ENCODE data around the gene MET.

The MET gene

GRCh38 chr7:116762971-116763370, 91.0 kb downstream of the MET start:
- no peak overlapping the region for H3K4me3 Mint-ChIP-seq
- no peaks in the 10 kb centered on the region for H3K4me1 Mint-ChIP-seq (ENCODE audit: low read depth)
- H3K36me3 Mint-ChIP-seq, result no peaks in the 10 kb centered on the region

DNA sequence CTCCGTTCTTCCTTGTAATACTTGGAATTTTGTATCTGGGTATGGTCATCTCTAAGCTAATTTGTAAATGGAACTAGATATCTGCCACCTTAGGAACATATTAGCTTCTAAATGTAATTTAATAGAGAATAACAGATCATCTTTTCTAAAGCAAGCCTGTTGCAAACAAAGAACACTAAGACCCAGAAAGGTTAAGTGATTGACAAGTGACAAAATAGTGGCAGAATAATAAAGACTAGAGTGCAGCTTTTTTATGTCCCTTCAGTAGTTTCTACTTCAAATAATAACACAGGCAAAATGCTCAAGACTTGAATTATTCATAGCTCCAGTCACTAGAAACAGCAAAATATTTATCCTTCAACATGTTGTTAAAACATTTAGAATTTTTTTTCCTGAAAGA, 91.7 kb downstream of the MET start:
- H3K4me1 Mint-ChIP-seq (ENCODE audit: low read depth), result no peaks in the 10 kb centered on the region
- H3K36me3 Mint-ChIP-seq, result no peaks in the 10 kb centered on the region
- no peak overlapping the region for H3K27ac Mint-ChIP-seq
- H3K27me3 Mint-ChIP-seq, result peaks cover 14% of the 10 kb centered on the region
- no peak overlapping the region for H3K4me3 Mint-ChIP-seq
- no peaks in the 10 kb centered on the region for H3K9me3 Mint-ChIP-seq (ENCODE audit: low read depth)

More at GRCh38 chr7:116762971-116763370, 91.0 kb downstream of the MET start:
- no peak overlapping the region for H3K27ac Mint-ChIP-seq
- H3K9me3 Mint-ChIP-seq (ENCODE audit: low read depth), result no peaks in the 10 kb centered on the region
- H3K27me3 Mint-ChIP-seq, result peaks cover 9% of the 10 kb centered on the region

- Mint-ChIP-seq H3K9me3 (ENCODE audit: low read depth) (no peaks in the 10 kb centered on the region), H3K36me3 (no peaks in the 10 kb centered on the region), H3K4me1 (ENCODE audit: low read depth) (no peaks in the 10 kb centered on the region), H3K4me3 (no peak overlapping the region), H3K27me3 (peaks cover 14% of the 10 kb centered on the region), H3K27ac (no peak overlapping the region)
These were observed 94.9 kb downstream of the MET start for GRCh38 chr7:116766881-116767280.

DNA sequence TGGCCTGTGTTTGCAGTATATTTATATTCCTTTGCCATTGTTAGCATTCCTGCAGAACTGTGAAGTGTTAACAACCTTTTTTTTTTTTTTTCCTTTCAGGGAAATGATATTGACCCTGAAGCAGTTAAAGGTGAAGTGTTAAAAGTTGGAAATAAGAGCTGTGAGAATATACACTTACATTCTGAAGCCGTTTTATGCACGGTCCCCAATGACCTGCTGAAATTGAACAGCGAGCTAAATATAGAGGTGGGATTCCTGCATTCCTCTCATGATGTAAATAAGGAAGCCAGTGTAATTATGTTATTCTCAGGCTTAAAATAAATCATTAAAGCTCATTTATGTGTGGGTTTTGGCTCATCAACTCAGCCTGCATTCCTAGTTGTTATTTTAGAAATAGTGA, 97.5 kb downstream of the MET start:
- H3K4me1 Mint-ChIP-seq (ENCODE audit: low read depth), result no peaks in the 10 kb centered on the region
- no peak overlapping the region for H3K4me3 Mint-ChIP-seq
- no peaks in the 10 kb centered on the region for H3K9me3 Mint-ChIP-seq (ENCODE audit: low read depth)
- no peak overlapping the region for H3K27ac Mint-ChIP-seq
- peaks cover 14% of the 10 kb centered on the region for H3K27me3 Mint-ChIP-seq
- H3K36me3 Mint-ChIP-seq, result no peaks in the 10 kb centered on the region

DNA sequence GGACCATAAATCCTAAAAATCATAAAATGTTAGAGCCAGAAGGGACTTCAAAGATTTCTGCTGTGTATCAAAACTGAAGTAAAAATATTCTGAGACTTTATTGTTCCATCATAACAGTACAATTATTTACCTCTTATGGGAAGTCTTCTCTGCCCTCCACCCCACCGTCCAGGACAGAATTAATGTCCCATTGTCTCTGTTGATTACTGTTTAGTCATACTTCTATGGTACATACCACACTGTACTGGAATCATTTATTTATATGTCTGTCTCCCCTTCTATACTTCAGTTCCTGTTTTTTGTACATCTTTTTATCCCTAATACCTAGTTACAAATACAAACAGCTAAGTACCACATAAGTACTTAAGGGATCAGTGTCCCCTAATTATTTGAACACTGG, 98.9 kb downstream of the MET start:
- Mint-ChIP-seq H3K27ac (no peak overlapping the region), H3K36me3 (no peaks in the 10 kb centered on the region), H3K4me1 (ENCODE audit: low read depth) (no peaks in the 10 kb centered on the region)

DNA sequence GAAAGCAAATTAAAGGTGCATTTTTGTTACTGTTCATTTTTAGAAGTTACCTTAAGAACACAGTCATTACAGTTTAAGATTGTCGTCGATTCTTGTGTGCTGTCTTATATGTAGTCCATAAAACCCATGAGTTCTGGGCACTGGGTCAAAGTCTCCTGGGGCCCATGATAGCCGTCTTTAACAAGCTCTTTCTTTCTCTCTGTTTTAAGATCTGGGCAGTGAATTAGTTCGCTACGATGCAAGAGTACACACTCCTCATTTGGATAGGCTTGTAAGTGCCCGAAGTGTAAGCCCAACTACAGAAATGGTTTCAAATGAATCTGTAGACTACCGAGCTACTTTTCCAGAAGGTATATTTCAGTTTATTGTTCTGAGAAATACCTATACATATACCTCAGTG, 99.6 kb downstream of the MET start:
- Mint-ChIP-seq H3K27me3 (peaks cover 12% of the 10 kb centered on the region), H3K36me3 (no peaks in the 10 kb centered on the region), H3K4me1 (ENCODE audit: low read depth) (no peaks in the 10 kb centered on the region), H3K27ac (no peak overlapping the region), H3K4me3 (no peak overlapping the region), H3K9me3 (ENCODE audit: low read depth) (no peaks in the 10 kb centered on the region)

More for the DNA sequence above, 98.9 kb downstream of the MET start:
- no peaks in the 10 kb centered on the region for H3K9me3 Mint-ChIP-seq (ENCODE audit: low read depth)
- H3K27me3 Mint-ChIP-seq, result peaks cover 12% of the 10 kb centered on the region
- H3K4me3 Mint-ChIP-seq, result no peak overlapping the region

DNA sequence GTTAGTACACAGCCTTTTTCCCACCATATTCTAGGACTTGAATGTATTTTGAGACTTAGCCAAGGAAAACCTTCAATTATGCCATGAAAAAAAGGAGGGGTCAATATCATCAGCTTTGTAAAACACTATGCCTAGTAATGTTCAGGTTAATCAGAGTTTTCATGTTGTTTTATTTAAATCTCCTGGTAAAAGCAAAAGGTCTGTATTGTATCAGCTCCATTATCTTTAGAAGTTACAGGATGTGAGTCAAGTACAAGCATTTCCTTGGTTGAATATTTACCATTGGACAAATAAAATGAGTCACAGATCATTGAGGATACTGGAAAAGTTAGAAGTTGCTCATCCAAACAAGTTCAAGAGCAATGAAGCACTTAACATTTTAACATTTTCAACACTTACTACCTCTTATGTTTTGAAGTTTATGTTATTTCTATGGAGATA, 100.4 kb downstream of the MET start:
- Mint-ChIP-seq H3K27me3 (peaks cover 10% of the 10 kb centered on the region), H3K36me3 (no peaks in the 10 kb centered on the region), H3K4me1 (ENCODE audit: low read depth) (no peaks in the 10 kb centered on the region), H3K27ac (no peak overlapping the region), H3K4me3 (no peak overlapping the region), H3K9me3 (ENCODE audit: low read depth) (no peaks in the 10 kb centered on the region)

GRCh38 chr7:116772926-116773749, 101.1 kb downstream of the MET start:
- H3K4me3 Mint-ChIP-seq, result no peak overlapping the region
- no peaks in the 10 kb centered on the region for H3K9me3 Mint-ChIP-seq (ENCODE audit: low read depth)
- H3K27ac Mint-ChIP-seq, result no peak overlapping the region

DNA sequence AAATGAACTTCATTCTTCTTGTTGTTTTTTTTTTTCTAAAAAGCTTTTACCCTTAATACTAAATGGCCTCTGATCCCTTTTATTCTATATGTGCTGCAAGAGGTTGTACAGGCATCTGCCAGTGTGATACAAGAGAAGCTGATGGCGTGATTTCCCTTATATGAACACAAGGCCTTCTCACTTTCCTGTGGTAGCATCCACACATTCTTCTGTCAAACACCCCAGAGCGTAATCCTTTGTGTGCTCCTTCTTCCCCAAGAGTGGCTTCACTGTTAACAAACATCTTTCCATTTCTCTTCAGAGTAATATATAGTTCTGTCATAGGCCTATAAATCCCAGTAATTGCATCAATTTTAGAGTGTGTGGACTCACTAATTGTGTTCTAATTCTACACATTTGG, 104.0 kb downstream of the MET start:
- Mint-ChIP-seq H3K9me3 (ENCODE audit: low read depth) (no peaks in the 10 kb centered on the region), H3K27ac (no peak overlapping the region), H3K36me3 (no peaks in the 10 kb centered on the region), H3K27me3 (peaks cover 8% of the 10 kb centered on the region), H3K4me3 (no peak overlapping the region), H3K4me1 (ENCODE audit: low read depth) (no peaks in the 10 kb centered on the region)

More at GRCh38 chr7:116772926-116773749, 101.1 kb downstream of the MET start:
- Mint-ChIP-seq H3K36me3 (no peaks in the 10 kb centered on the region), H3K4me1 (ENCODE audit: low read depth) (no peaks in the 10 kb centered on the region), H3K27me3 (peaks cover 8% of the 10 kb centered on the region)

- no peaks in the 10 kb centered on the region for H3K9me3 Mint-ChIP-seq (ENCODE audit: low read depth)
- no peaks in the 10 kb centered on the region for H3K36me3 Mint-ChIP-seq
- H3K4me3 Mint-ChIP-seq, result no peak overlapping the region
- no peaks in the 10 kb centered on the region for H3K4me1 Mint-ChIP-seq (ENCODE audit: low read depth)
- H3K27ac Mint-ChIP-seq, result no peak overlapping the region
- peaks cover 6% of the 10 kb centered on the region for H3K27me3 Mint-ChIP-seq
These were observed 104.8 kb downstream of the MET start for GRCh38 chr7:116776610-116777289.

GRCh38 chr7:116777651-116778281, 105.8 kb downstream of the MET start:
- H3K4me3 Mint-ChIP-seq, result no peak overlapping the region
- H3K27ac Mint-ChIP-seq, result no peak overlapping the region
- H3K36me3 Mint-ChIP-seq, result no peaks in the 10 kb centered on the region
- no peaks in the 10 kb centered on the region for H3K9me3 Mint-ChIP-seq (ENCODE audit: low read depth)
- no peaks in the 10 kb centered on the region for H3K4me1 Mint-ChIP-seq (ENCODE audit: low read depth)
- H3K27me3 Mint-ChIP-seq, result peaks cover 5% of the 10 kb centered on the region

DNA sequence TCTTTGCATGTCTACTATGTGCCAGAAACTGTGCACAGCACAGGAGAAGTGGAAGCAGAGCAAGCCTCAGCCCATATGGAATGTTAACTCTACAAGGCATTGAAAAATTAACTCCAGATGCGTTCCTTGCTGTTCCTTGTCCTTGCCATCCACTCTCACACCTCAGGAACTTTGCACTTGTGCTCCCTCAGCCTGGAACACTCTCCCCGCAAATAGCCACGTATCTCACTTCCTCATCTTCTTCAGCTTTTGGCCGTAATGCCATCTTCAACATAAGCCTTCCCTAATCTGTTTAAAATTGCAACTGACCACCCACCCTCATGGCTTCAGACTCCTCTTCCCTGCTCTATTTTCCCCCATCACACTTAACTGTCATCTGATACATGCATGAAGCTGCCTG, 107.2 kb downstream of the MET start:
- H3K27me3 Mint-ChIP-seq, result peaks cover 5% of the 10 kb centered on the region
- no peak overlapping the region for H3K27ac Mint-ChIP-seq
- H3K4me3 Mint-ChIP-seq, result no peak overlapping the region
- H3K36me3 Mint-ChIP-seq, result no peaks in the 10 kb centered on the region
- H3K9me3 Mint-ChIP-seq (ENCODE audit: low read depth), result no peaks in the 10 kb centered on the region
- no peaks in the 10 kb centered on the region for H3K4me1 Mint-ChIP-seq (ENCODE audit: low read depth)

DNA sequence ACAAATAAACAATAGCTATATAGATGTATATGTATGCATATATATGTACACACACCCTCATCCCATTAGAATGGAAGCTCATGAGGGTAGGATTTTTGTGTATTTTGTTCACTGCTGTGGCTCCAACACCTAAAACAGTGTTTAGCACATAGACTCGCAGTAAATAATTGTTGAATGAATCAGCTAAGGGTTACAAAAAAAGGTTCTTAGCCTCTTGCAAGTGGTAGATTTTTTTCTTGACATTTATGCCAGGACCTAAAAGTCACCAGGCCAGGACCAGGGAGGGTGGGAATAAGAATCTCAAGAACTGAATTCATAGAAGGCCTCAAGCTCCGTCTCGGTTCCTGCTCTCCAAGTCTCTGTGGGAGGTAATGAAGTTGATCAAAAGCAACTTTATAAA, 107.9 kb downstream of the MET start:
- Mint-ChIP-seq H3K27me3 (peaks cover 3% of the 10 kb centered on the region), H3K9me3 (ENCODE audit: low read depth) (no peaks in the 10 kb centered on the region), H3K4me1 (ENCODE audit: low read depth) (no peaks in the 10 kb centered on the region), H3K4me3 (no peak overlapping the region), H3K36me3 (no peaks in the 10 kb centered on the region), H3K27ac (no peak overlapping the region)

DNA sequence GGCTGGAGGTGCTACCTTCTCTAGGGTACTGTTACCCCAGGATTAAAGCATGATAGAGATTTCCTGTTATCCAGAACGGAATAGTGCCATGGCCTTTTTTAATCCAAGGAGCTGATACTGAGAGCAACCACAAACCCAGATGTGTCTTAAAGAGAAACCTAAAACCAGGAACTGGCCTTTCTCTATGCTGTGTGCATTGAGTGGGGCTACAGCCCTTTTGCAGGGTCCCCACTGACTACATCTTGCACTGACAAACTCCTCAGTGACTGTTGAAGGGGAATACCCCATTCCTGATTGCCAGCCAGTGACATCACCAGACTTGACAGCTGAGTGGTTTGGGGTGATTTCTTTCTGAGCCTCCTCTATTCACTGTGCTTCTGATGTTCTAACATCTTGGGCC, 108.5 kb downstream of the MET start:
- peaks cover 3% of the 10 kb centered on the region for H3K27me3 Mint-ChIP-seq
- H3K36me3 Mint-ChIP-seq, result no peaks in the 10 kb centered on the region
- H3K4me1 Mint-ChIP-seq (ENCODE audit: low read depth), result no peaks in the 10 kb centered on the region
- H3K9me3 Mint-ChIP-seq (ENCODE audit: low read depth), result no peaks in the 10 kb centered on the region
- no peak overlapping the region for H3K27ac Mint-ChIP-seq
- no peak overlapping the region for H3K4me3 Mint-ChIP-seq

DNA sequence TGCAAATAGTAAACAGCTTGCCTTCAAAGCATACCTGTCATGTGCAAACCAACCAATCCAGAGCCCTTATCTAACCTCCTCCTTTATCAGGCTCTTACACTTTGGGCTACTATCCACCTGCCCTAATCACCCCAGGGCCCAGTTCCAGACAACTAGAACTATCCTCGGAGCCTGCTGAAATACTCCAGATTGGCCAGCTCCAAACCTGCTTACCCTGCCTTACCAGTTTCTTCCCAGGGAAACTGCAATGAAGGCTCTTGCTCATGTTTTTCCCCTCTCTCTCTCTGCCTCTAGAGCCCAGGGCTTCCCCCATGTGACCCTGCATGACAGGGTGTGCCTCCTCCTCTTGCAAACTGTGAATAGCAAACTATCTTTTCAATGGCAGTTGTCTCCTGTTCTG, 109.0 kb downstream of the MET start:
- Mint-ChIP-seq H3K4me3 (no peak overlapping the region), H3K27ac (no peak overlapping the region), H3K9me3 (ENCODE audit: low read depth) (no peaks in the 10 kb centered on the region), H3K36me3 (no peaks in the 10 kb centered on the region), H3K27me3 (peaks cover 3% of the 10 kb centered on the region), H3K4me1 (ENCODE audit: low read depth) (no peaks in the 10 kb centered on the region)

Data from activated naive CD8-positive, alpha-beta T cell (primary cell).